ENCODE data around the gene POLE3.

DNA sequence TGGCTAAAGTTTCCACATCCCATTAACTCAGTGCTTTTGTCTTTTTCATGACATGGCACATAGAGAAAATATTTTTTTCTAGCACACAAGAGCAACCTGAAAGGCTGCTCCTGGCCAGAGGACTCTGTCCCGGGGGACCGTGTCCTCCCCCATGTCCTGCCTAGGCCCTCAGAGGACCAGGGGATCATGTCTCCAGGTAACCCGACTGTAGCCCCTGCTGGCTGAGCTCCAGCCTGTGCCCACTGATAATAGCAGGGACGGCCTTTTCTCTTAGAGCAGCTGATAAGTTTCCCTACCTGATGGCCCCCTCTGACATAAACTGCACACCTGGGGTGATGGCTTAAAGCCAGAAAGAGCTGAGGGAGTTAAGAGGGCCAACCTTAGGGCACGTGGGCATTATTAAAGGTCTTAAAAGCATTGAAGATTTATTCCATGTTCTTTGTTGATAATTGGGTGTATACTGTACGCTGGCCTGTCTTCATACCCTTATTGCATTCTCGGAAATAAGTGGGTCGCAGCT, 39.6 kb downstream of the POLE3 start:
- no peak for TF ChIP-seq CTCF (IDR thresholded peaks at IDR 0.05)
- no peak for TF ChIP-seq POLR2A (IDR thresholded peaks at IDR 0.05)

All from vagina (tissue), 2 donors.